Duodenal mucosa (tissue), 2 donors: ENCODE results near the gene ACAA1.

Experiments used
- H3K27ac ChIP-seq: one replicate; pipeline ENCODE4 v1.7.0; 2013; ENCODE audit warnings: low read depth, low read length
- H3K27me3 ChIP-seq, 2 donors: one replicate each; pipeline ENCODE4 v1.7.0; 2013; ENCODE audit warnings: low read length in 2 of 2, control low read depth in 1 of 2; ENCODE audit not compliant: insufficient read depth in 2 of 2, control insufficient read depth in 1 of 2
- H3K36me3 ChIP-seq, 2 donors: one replicate each; pipeline ENCODE4 v1.7.0; 2013; ENCODE audit warnings: low read length in 2 of 2, control low read depth in 1 of 2; ENCODE audit not compliant: insufficient read depth in 2 of 2, control insufficient read depth in 1 of 2
- H3K4me1 ChIP-seq, 2 donors: one replicate each; pipeline ENCODE4 v1.7.0; 2013; ENCODE audit warnings: low read length in 2 of 2, control low read depth in 1 of 2; ENCODE audit not compliant: insufficient read depth in 2 of 2, control insufficient read depth in 1 of 2
- H3K4me3 ChIP-seq, 2 donors: one replicate each; pipeline ENCODE4 v1.7.0; 2013; ENCODE audit warnings: low read length in 2 of 2, low read depth in 1 of 2
- H3K9ac ChIP-seq, 2 donors: one replicate each; pipeline ENCODE4 v1.7.0; 2013; ENCODE audit warnings: low read length in 2 of 2, low read depth in 1 of 2
- H3K9me3 ChIP-seq, 2 donors: one replicate each; pipeline ENCODE4 v1.7.0; 2013; ENCODE audit warnings: low read length in 2 of 2, control low read depth in 1 of 2; ENCODE audit not compliant: control insufficient read depth in 1 of 2

ACAA1 gene

GRCh38 chr3:38119821-38120692, 16.9 kb downstream of the ACAA1 start:
- Histone ChIP-seq H3K9me3 (no peaks in the 10 kb centered on the region), H3K4me3 (no peak overlapping the region), H3K4me1 (peaks cover 0 to 3% of the 10 kb centered on the region in 2 donors), H3K36me3 (peaks cover 38 to 49% of the 10 kb centered on the region in 2 donors), H3K27me3 (no peaks in the 10 kb centered on the region), H3K27ac (no peak overlapping the region), H3K9ac (no peak overlapping the region)

GRCh38 chr3:38119248-38119544, 17.7 kb downstream of the ACAA1 start:
- Histone ChIP-seq H3K36me3 (peaks cover 35 to 41% of the 10 kb centered on the region in 2 donors), H3K4me3 (no peak overlapping the region), H3K27ac (no peak overlapping the region), H3K4me1 (peaks cover 0 to 3% of the 10 kb centered on the region in 2 donors), H3K9ac (no peak overlapping the region), H3K27me3 (no peaks in the 10 kb centered on the region), H3K9me3 (no peaks in the 10 kb centered on the region)

GRCh38 chr3:38118421-38119247, 18.3 kb downstream of the ACAA1 start:
- H3K27ac ChIP-seq, result no peak overlapping the region
- H3K36me3 ChIP-seq, result peaks cover 35 to 39% of the 10 kb centered on the region in 2 donors
- H3K9ac ChIP-seq, result no peak overlapping the region
- no peak overlapping the region for H3K4me3 ChIP-seq
- no peaks in the 10 kb centered on the region for H3K27me3 ChIP-seq
- no peaks in the 10 kb centered on the region for H3K9me3 ChIP-seq
- H3K4me1 ChIP-seq, result peaks cover 0 to 3% of the 10 kb centered on the region in 2 donors

GRCh38 chr3:38117748-38118420, 19.0 kb downstream of the ACAA1 start:
- no peak overlapping the region for H3K27ac ChIP-seq
- H3K9ac ChIP-seq, result no peak overlapping the region

GRCh38 chr3:38117163-38117716, 19.7 kb downstream of the ACAA1 start:
- H3K4me1 ChIP-seq, result peaks cover 0 to 3% of the 10 kb centered on the region in 2 donors
- H3K27ac ChIP-seq, result no peak overlapping the region
- H3K36me3 ChIP-seq, result peaks cover 25 to 28% of the 10 kb centered on the region in 2 donors
- H3K4me3 ChIP-seq, result no peak overlapping the region
- no peaks in the 10 kb centered on the region for H3K9me3 ChIP-seq
- no peaks in the 10 kb centered on the region for H3K27me3 ChIP-seq
- no peak overlapping the region for H3K9ac ChIP-seq

More at GRCh38 chr3:38117748-38118420, 19.0 kb downstream of the ACAA1 start:
- Histone ChIP-seq H3K36me3 (peaks cover 32 to 35% of the 10 kb centered on the region in 2 donors), H3K4me3 (no peak overlapping the region), H3K27me3 (no peaks in the 10 kb centered on the region), H3K4me1 (peaks cover 0 to 3% of the 10 kb centered on the region in 2 donors), H3K9me3 (no peaks in the 10 kb centered on the region)

- Histone ChIP-seq H3K9me3 (no peaks in the 10 kb centered on the region), H3K9ac (no peak overlapping the region), H3K27ac (no peak overlapping the region), H3K27me3 (no peaks in the 10 kb centered on the region), H3K4me1 (peaks cover 0 to 3% of the 10 kb centered on the region in 2 donors), H3K4me3 (no peak overlapping the region), H3K36me3 (peaks cover 19 to 22% of the 10 kb centered on the region in 2 donors)
Observed at GRCh38 chr3:38116471-38117162, 20.3 kb downstream of the ACAA1 start.

GRCh38 chr3:38115645-38116427, 21.1 kb downstream of the ACAA1 start:
- Histone ChIP-seq H3K27me3 (no peaks in the 10 kb centered on the region), H3K36me3 (peaks cover 14% of the 10 kb centered on the region in 2 donors), H3K27ac (no peak overlapping the region), H3K4me3 (no peak overlapping the region), H3K9me3 (no peaks in the 10 kb centered on the region), H3K4me1 (peaks cover 0 to 3% of the 10 kb centered on the region in 2 donors), H3K9ac (no peak overlapping the region)

GRCh38 chr3:38114875-38115644, 21.9 kb downstream of the ACAA1 start:
- H3K9me3 ChIP-seq, result no peaks in the 10 kb centered on the region
- H3K9ac ChIP-seq, result no peak overlapping the region
- no peak overlapping the region for H3K27ac ChIP-seq
- peaks cover 0 to 3% of the 10 kb centered on the region in 2 donors for H3K4me1 ChIP-seq
- H3K36me3 ChIP-seq, result peaks cover 6 to 9% of the 10 kb centered on the region in 2 donors
- no peaks in the 10 kb centered on the region for H3K27me3 ChIP-seq
- H3K4me3 ChIP-seq, result no peak overlapping the region
